HG03097 (cell line): Measurements from ENCODE around the gene ATL2.

Experiments
- ATAC-seq: cut with Tn5 transposase; IDR thresholded peaks from one replicate; pipeline ENCODE4 v1.9.1; 2021; ENCODE audit not compliant: unreplicated experiment, low FRiP score

ATL2 gene

DNA sequence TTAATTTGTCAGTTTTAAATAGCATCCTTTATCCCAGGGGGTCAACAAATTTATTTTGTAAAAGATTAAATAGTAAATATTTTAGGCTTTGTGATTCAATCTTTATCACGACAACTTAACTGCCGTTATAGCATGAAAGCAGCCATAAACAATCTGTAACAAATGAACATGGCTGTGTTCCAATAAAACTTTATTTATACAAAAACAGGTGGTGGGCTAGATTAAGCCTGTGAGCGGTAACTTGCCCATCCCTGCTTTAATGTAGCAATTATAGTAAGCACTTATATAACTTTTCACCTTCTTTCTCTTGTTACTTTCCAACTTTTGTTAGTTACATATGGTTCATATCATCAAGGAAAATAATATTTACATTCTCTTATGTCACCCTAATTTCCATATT is 121.9 kb downstream of the ATL2 start:
- no peak for ATAC-seq

DNA sequence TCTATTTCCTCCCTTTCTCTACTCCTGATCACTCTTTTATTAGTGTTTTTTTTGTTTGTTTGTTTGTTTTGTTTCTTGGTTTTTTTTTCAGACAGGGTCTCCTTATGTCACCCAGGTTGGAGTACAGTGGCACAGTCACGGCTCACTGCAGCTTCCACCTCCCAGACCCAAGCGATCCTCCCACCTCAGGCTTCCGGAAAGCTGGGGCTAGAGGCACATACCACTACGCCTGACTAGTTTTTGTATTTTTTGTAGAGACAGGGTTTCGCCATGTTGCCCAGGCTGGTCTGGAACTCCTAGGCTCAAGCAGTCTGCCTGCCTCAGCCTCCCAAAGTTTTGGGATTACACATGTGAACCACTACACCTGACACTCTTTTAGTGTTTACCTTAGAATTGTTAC is 122.3 kb downstream of the ATL2 start:
- no peak for ATAC-seq

DNA sequence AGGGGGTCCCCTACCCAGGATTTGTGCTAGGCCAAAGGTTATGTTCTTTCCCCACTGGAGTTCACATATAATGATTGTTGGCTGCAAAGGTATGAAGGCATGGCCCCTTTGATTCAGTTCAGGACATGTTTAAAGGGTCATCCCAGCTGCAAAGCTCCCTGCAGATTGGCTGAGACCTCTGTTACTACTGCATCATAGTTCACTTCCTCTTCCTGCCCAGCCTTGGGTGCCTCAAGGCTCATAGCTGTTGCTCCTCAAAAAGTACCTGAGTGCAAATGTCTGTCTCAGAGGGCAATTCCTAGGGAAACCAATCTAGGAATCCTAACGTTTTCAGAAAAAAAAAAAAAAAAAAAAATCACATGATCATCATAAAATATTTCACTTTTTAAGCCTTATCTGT is 125.1 kb downstream of the ATL2 start:
- no peak for ATAC-seq

DNA sequence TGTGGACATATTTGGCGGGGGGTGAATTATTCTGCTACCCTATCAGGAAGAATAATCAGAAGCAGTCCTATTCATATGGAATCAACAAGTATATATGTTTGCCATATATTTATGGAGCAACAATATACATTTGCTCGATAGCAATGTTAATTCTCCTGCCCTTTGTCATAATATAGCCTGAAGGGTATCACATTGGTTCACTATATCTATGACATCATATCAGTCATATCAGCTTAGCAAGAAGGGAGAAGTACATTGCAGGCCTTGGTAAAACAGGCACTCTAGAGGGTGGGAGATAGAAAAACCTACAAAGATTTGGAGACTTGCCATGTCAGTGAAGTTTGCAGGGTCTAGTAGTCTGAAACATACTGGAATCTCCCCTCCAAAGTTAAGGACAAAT is 128.4 kb downstream of the ATL2 start:
- ATAC-seq: no peak

DNA sequence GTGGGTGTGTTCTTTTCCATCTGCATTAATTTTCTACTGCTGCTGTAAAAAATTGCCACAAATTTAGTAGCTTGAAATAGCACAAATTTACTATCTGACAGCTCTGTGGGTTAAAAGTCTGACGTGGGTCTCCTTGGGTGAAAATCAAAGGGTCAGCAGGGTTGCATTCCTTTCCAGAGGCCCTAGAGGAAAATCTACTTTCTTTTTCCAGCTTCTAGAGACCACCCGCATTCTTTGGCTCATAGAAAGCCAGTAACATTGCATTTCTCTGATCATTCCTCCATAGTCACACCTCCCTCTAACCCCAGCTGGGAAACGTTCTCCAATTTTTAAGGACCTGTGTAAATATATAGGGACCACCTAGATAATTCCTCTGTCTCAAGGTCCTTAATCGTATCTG is 128.8 kb downstream of the ATL2 start:
- no peak for ATAC-seq

DNA sequence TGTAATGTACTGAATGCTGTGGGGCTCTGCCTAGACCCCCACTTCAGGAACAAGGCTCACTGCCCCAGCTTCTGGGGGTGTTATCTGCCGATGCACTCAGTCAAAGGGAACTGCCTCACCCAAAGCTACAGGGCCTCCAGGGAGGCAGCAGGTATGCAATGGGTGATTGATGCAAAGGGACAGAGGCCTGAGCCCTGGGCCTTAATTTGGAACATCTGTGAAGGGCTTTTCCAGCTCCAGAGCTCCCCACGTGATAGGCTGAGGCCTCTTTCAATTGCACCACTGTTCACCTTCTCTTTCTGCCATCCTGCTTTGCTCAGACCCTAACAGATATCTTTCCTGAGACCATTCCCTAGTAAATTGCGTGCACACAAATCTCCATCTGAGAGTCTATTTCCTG is 131.0 kb downstream of the ATL2 start:
- no peak for ATAC-seq

DNA sequence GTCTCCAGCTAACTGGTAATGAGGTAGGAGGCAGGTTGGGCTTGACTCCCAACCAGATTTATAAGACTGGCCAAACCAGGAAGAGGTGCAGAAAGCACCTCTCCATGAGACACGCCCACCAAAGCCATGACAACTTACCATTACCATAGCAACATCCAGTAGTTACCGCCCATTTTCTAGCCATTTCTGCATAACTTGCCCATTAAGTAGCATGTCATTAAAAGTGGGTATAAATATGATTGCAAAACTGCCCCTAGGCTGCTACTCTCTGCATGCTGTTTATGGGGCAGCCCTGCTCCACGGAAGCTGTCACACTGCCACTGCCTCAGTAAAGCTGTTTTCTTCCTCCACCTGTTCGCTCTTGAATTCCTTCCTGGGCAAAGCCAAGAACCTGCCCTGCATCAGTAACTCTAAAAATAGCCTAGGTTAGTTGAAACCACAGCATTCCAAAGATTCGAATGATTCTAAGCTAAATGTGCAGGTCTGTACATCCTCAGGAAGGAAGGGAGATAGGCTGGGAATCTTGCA is 131.9 kb downstream of the ATL2 start:
- ATAC-seq: no peak

DNA sequence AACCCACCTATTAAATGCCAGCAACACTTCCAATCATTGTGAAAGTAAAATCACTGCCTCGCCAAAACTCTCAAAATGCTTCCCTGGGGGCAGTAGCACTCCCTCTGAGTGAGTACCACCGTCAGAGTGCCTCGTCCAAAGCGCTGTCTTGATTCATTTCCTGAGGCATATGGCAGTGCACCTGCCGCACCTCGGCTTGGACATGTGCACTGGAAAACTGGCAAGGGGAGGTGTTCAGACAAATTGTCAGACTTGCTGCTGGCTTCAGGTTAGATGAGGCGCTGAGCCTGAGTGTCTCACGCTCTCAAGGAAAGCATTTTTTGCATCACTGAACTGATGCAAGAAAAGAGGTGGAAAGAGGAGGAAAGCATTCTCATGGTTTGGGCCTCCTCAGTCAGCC is 132.8 kb downstream of the ATL2 start:
- ATAC-seq: no peak
